ENCODE measurements around the gene PHRF1.

The PHRF1 gene

DNA sequence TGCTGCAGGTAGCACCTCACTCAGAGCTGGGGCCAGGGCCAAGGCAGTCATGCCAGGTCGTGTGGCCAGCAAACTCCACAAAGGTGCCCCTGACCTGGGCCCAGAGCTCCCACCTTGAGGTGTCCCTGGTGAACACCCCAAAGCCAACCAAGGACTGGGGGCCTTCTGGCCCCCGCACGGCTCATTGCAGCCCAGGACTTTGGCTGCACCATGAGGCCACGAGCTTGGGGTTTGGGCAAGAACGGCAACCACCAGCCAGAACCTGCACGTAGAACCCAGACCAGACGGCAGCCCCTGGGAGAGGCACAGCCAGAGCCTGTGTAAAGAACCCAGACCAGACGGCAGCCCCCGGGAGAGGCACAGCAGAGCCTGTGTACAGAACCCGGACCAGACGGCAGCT is 31.1 kb upstream of the PHRF1 start:
- Histone ChIP-seq H3K36me3 (ENCODE audit: control insufficient read depth, insufficient read depth, low read length) (no peaks in the 10 kb centered on the region; the same call in 1 of the 2 replicates), H3K27me3 (replicated peaks; ENCODE audit: control insufficient read depth, insufficient read depth, low read length) (no peaks in the 10 kb centered on the region), H3K4me3 (replicated peaks; ENCODE audit: low read depth, low read length) (no peak overlapping the region)
- DNase-seq (ENCODE audit: extremely low read depth, insufficient read length) = no peak
- TF ChIP-seq, protein P1, sequence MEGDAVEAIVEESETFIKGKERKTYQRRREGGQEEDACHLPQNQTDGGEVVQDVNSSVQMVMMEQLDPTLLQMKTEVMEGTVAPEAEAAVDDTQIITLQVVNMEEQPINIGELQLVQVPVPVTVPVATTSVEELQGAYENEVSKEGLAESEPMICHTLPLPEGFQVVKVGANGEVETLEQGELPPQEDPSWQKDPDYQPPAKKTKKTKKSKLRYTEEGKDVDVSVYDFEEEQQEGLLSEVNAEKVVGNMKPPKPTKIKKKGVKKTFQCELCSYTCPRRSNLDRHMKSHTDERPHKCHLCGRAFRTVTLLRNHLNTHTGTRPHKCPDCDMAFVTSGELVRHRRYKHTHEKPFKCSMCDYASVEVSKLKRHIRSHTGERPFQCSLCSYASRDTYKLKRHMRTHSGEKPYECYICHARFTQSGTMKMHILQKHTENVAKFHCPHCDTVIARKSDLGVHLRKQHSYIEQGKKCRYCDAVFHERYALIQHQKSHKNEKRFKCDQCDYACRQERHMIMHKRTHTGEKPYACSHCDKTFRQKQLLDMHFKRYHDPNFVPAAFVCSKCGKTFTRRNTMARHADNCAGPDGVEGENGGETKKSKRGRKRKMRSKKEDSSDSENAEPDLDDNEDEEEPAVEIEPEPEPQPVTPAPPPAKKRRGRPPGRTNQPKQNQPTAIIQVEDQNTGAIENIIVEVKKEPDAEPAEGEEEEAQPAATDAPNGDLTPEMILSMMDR (IDR thresholded peaks at IDR 0.05; ENCODE audit: insufficient read depth, low read length, poor library complexity, severe bottlenecking) = no peak

GRCh38 chr11:548700-549603 is 27.3 kb upstream of the PHRF1 start:
- H3K4me3 ChIP-seq (replicated peaks; ENCODE audit: low read depth, low read length) = no peak overlapping the region
- H3K27me3 ChIP-seq (replicated peaks; ENCODE audit: control insufficient read depth, insufficient read depth, low read length) = no peaks in the 10 kb centered on the region
- no peaks in the 10 kb centered on the region for H3K36me3 ChIP-seq (ENCODE audit: control insufficient read depth, insufficient read depth, low read length)
- DNase-seq (ENCODE audit: extremely low read depth, insufficient read length) = no peak
- TF ChIP-seq, protein P1 (IDR thresholded peaks at IDR 0.05; ENCODE audit: insufficient read depth, low read length, poor library complexity, severe bottlenecking) = no peak

GRCh38 chr11:550021-550745 is 26.1 kb upstream of the PHRF1 start:
- TF ChIP-seq, protein P1 (IDR thresholded peaks at IDR 0.05; ENCODE audit: insufficient read depth, low read length, poor library complexity, severe bottlenecking) = no peak
- H3K4me3 ChIP-seq (replicated peaks; ENCODE audit: low read depth, low read length) = no peak overlapping the region
- DNase-seq (ENCODE audit: extremely low read depth, insufficient read length) = no peak
- no peaks in the 10 kb centered on the region for H3K27me3 ChIP-seq (replicated peaks; ENCODE audit: control insufficient read depth, insufficient read depth, low read length)
- no peaks in the 10 kb centered on the region for H3K36me3 ChIP-seq (ENCODE audit: control insufficient read depth, insufficient read depth, low read length)

- no peak overlapping the region for H3K4me3 ChIP-seq (replicated peaks; ENCODE audit: low read depth, low read length)
- no peaks in the 10 kb centered on the region for H3K36me3 ChIP-seq (ENCODE audit: control insufficient read depth, insufficient read depth, low read length)
- no peak for DNase-seq (ENCODE audit: extremely low read depth, insufficient read length)
- TF ChIP-seq, protein P1 (IDR thresholded peaks at IDR 0.05; ENCODE audit: insufficient read depth, low read length, poor library complexity, severe bottlenecking) = no peak
- H3K27me3 ChIP-seq (replicated peaks; ENCODE audit: control insufficient read depth, insufficient read depth, low read length) = no peaks in the 10 kb centered on the region
Measured at GRCh38 chr11:550746-551085, 25.6 kb upstream of the PHRF1 start.

- DNase-seq (ENCODE audit: extremely low read depth, insufficient read length) = no peak
- Histone ChIP-seq H3K4me3 (replicated peaks; ENCODE audit: low read depth, low read length) (no peak overlapping the region), H3K27me3 (replicated peaks; ENCODE audit: control insufficient read depth, insufficient read depth, low read length) (no peaks in the 10 kb centered on the region), H3K36me3 (ENCODE audit: control insufficient read depth, insufficient read depth, low read length) (no peaks in the 10 kb centered on the region)
- TF ChIP-seq, protein P1 (IDR thresholded peaks at IDR 0.05; ENCODE audit: insufficient read depth, low read length, poor library complexity, severe bottlenecking) = no peak
Measured at GRCh38 chr11:551131-551530, 25.1 kb upstream of the PHRF1 start.
